ENCODE results near the gene CRMP1. TPM values are rescaled to one million over a fixed set of nuclear protein-coding genes. Genes with fewer than 3 reads are reported as not detected.

The CRMP1 gene
- total RNA-seq (not detected), total RNA-seq (0 to 0.34 (median 0) reads per million in 172 experiments)
- 0.45 TPM for polyA plus RNA-seq (2013, experiment 1 of 2)
- 0.73 TPM for polyA plus RNA-seq (2013, experiment 2 of 2)

GRCh38 chr4:5893004-5893580 lies at the start of gene CRMP1:
Gene CRMP1 (minus strand): TSS chr4:5893086. CDS start chr4:5892969, 117 bp downstream.
- POLR2A ChIA-PET: no interaction called here
- no peak within 1 kb of the TSS for H3K27ac Mint-ChIP-seq

DNA sequence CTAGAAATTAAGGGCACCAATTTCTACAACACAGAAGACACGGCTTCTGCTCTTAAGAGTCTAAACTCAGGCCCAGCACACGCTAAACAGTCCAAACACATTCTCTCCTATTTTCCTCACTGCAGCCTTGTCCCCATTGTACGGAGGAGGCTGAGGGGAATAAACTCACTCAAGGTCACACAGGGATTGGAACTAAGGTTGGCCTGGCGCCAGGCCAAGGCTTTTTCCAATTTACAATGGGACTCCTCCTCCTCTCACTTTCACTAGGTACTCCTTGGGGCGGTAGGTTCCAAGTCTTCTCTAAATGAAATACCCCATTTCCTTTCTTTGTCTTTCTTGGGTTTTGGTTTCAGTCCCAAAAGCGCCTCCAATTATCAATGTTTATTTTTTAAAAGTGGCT lies 48.7 kb upstream of the CRMP1 start:
- DNase-seq (no peak), ATAC-seq (ENCODE audit: poor library complexity) (no peak)
- POLR2A ChIA-PET: no interaction called here
- CTCF ChIA-PET: no interaction called here
- intact Hi-C loops (cut with DNase I, micrococcal nuclease): no loop called here
- Mint-ChIP-seq H3K4me3 (no peak overlapping the region), H3K36me3 (ENCODE audit: low read depth) (no peaks in the 10 kb centered on the region), H3K9me3 (peaks cover 6% of the 10 kb centered on the region), H3K4me1 (ENCODE audit: low read depth) (no peaks in the 10 kb centered on the region), H3K27me3 (peaks cover 12% of the 10 kb centered on the region), H3K27ac (no peak overlapping the region)
- H3K27ac ChIP-seq (ENCODE audit: low read depth in 1 of 2, low read length in 2 of 2): no peak overlapping the region
- H3K4me1 ChIP-seq (ENCODE audit: insufficient read depth, low read length): no peaks in the 10 kb centered on the region
- peaks cover 0 to 17% of the 10 kb centered on the region in 2 experiments for H3K9me3 ChIP-seq (ENCODE audit: control insufficient read depth in 1 of 2, insufficient read depth in 1 of 2, low read length in 2 of 2)
- no peak overlapping the region for H3K4me3 ChIP-seq (ENCODE audit: low read length)
- H3K27me3 ChIP-seq (ENCODE audit: control insufficient read depth in 1 of 2, insufficient read depth in 2 of 2, low read length in 2 of 2): peaks cover 0 to 2% of the 10 kb centered on the region in 2 experiments
- no peaks in the 10 kb centered on the region for H3K36me3 ChIP-seq (ENCODE audit: insufficient read depth, low read length)
- TF ChIP-seq, protein P1, sequence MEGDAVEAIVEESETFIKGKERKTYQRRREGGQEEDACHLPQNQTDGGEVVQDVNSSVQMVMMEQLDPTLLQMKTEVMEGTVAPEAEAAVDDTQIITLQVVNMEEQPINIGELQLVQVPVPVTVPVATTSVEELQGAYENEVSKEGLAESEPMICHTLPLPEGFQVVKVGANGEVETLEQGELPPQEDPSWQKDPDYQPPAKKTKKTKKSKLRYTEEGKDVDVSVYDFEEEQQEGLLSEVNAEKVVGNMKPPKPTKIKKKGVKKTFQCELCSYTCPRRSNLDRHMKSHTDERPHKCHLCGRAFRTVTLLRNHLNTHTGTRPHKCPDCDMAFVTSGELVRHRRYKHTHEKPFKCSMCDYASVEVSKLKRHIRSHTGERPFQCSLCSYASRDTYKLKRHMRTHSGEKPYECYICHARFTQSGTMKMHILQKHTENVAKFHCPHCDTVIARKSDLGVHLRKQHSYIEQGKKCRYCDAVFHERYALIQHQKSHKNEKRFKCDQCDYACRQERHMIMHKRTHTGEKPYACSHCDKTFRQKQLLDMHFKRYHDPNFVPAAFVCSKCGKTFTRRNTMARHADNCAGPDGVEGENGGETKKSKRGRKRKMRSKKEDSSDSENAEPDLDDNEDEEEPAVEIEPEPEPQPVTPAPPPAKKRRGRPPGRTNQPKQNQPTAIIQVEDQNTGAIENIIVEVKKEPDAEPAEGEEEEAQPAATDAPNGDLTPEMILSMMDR (IDR thresholded peaks at IDR 0.05): no peak

More at GRCh38 chr4:5893004-5893580, at the start of gene CRMP1:
- CTCF ChIA-PET: no interaction called here
- DNase-seq (no peak), ATAC-seq (ENCODE audit: poor library complexity) (no peak)
- TF ChIP-seq, protein P1 (IDR thresholded peaks at IDR 0.05): no peak
- no peak within 1 kb of the TSS for H3K27ac ChIP-seq (ENCODE audit: low read depth in 1 of 2, low read length in 2 of 2)
- H3K9me3 Mint-ChIP-seq: peaks cover 2% of the 10 kb centered on the region
- H3K27me3 Mint-ChIP-seq: peaks cover 76% of the 10 kb centered on the region
- no peak within 1 kb of the TSS for H3K4me3 Mint-ChIP-seq
- H3K36me3 ChIP-seq (ENCODE audit: insufficient read depth, low read length): no peaks in the 10 kb centered on the region
- H3K9me3 ChIP-seq (ENCODE audit: control insufficient read depth in 1 of 2, insufficient read depth in 1 of 2, low read length in 2 of 2): peaks cover 5 to 42% of the 10 kb centered on the region in 2 experiments
- intact Hi-C loops (cut with DNase I, micrococcal nuclease): no loop called here
- H3K4me1 Mint-ChIP-seq (ENCODE audit: low read depth): no peaks in the 10 kb centered on the region
- H3K4me1 ChIP-seq (ENCODE audit: insufficient read depth, low read length): no peaks in the 10 kb centered on the region
- peaks cover 44 to 47% of the 10 kb centered on the region in 2 experiments for H3K27me3 ChIP-seq (ENCODE audit: control insufficient read depth in 1 of 2, insufficient read depth in 2 of 2, low read length in 2 of 2)
- no peak within 1 kb of the TSS for H3K4me3 ChIP-seq (ENCODE audit: low read length)
- H3K36me3 Mint-ChIP-seq (ENCODE audit: low read depth): no peaks in the 10 kb centered on the region

- H3K27ac ChIP-seq (ENCODE audit: low read depth in 1 of 2, low read length in 2 of 2): no peak overlapping the region
- H3K36me3 ChIP-seq (ENCODE audit: insufficient read depth, low read length): no peaks in the 10 kb centered on the region
- no peak overlapping the region for H3K4me3 Mint-ChIP-seq
- ChIA-PET POLR2A (no interaction called here), CTCF (no interaction called here)
- peaks cover 2% of the 10 kb centered on the region for H3K9me3 Mint-ChIP-seq
- ATAC-seq (ENCODE audit: poor library complexity) (no peak), DNase-seq (no peak)
- H3K27ac Mint-ChIP-seq: no peak overlapping the region
- TF ChIP-seq, protein P1 (IDR thresholded peaks at IDR 0.05): no peak
- peaks cover 0 to 11% of the 10 kb centered on the region in 2 experiments for H3K9me3 ChIP-seq (ENCODE audit: control insufficient read depth in 1 of 2, insufficient read depth in 1 of 2, low read length in 2 of 2)
- H3K4me3 ChIP-seq (ENCODE audit: low read length): no peak overlapping the region
- H3K27me3 Mint-ChIP-seq: peaks cover 7% of the 10 kb centered on the region
- peaks cover 0 to 2% of the 10 kb centered on the region in 2 experiments for H3K27me3 ChIP-seq (ENCODE audit: control insufficient read depth in 1 of 2, insufficient read depth in 2 of 2, low read length in 2 of 2)
- intact Hi-C loops (cut with DNase I, micrococcal nuclease): no loop called here
- no peaks in the 10 kb centered on the region for H3K4me1 Mint-ChIP-seq (ENCODE audit: low read depth)
- no peaks in the 10 kb centered on the region for H3K4me1 ChIP-seq (ENCODE audit: insufficient read depth, low read length)
- no peaks in the 10 kb centered on the region for H3K36me3 Mint-ChIP-seq (ENCODE audit: low read depth)
These were observed 47.8 kb upstream of the CRMP1 start for GRCh38 chr4:5940470-5941203.
